ENCODE data around the gene SLC35C1. TPM values are rescaled to one million over a fixed set of nuclear protein-coding genes. Genes with fewer than 3 reads are reported as not detected.

Gene SLC35C1
- polyA plus RNA-seq, 1 donor, result 6.6 TPM

Other genes with a start within 250 kb of the SLC35C1 start
- gene CHST1, start 139.5 kb upstream of the SLC35C1 start, polyA plus RNA-seq (ENCODE audit: insufficient read length), result 14.6 TPM
- gene CRY2, start 42.3 kb downstream of the SLC35C1 start, polyA plus RNA-seq (ENCODE audit: insufficient read length), result 25.9 TPM
- 41.3 TPM for gene MAPK8IP1, start 80.5 kb downstream of the SLC35C1 start, polyA plus RNA-seq (ENCODE audit: insufficient read length)
- 0.43 TPM for gene FREY1, start 102.1 kb downstream of the SLC35C1 start, polyA plus RNA-seq (ENCODE audit: insufficient read length)
- gene PEX16, start 112.7 kb downstream of the SLC35C1 start, polyA plus RNA-seq (ENCODE audit: insufficient read length), result 11.7 TPM
- 0.30 TPM for gene LARGE2, start 117.5 kb downstream of the SLC35C1 start, polyA plus RNA-seq (ENCODE audit: insufficient read length)

Measured in forelimb muscle (tissue), 1 donor.